Right cardiac atrium (tissue), 5 donors: ENCODE measurements around the gene GID4. TPM values are rescaled to one million over a fixed set of nuclear protein-coding genes. Genes with fewer than 3 reads are reported as not detected.

Experiments used
- ATAC-seq, 2 donors: fragments of 200-7000 bp; cut with Tn5 transposase; one replicate each; pipeline versions ENCODE4 v1.8.0 to v1.9.1; 2020; ENCODE audit warnings: moderate library complexity in 2 of 2, mild to moderate bottlenecking in 1 of 2
- DNase-seq, 3 donors: peaks; one replicate each; pipeline ENCODE4 v3.0.0-alpha.2; 2020
- H3K27ac ChIP-seq: one replicate; pipeline ENCODE4 v1.5.1; 2013; ENCODE audit warnings: mild to moderate bottlenecking, low read length, control low read depth, moderate library complexity
- H3K27me3 ChIP-seq: one replicate; pipeline ENCODE4 v1.6.1; 2013; ENCODE audit not compliant: control insufficient read depth, insufficient read depth
- H3K4me1 ChIP-seq: one replicate; pipeline ENCODE4 v1.6.1; 2013; ENCODE audit warnings: low read length; ENCODE audit not compliant: control insufficient read depth, insufficient read depth
- H3K4me3 ChIP-seq: one replicate; pipeline ENCODE4 v1.5.1; 2013; ENCODE audit warnings: low read length, control low read depth
- H3K9me3 ChIP-seq: one replicate; pipeline ENCODE4 v1.6.1; 2013; ENCODE audit warnings: low read length; ENCODE audit not compliant: control insufficient read depth
- WGBS: extraction: QIAGEN DNeasy Blood & Tissue Kit; methylation state at CpG from one replicate; pipeline ENCODE4 v1.1.7; 2013; 5-methylcytosine and 5-hydroxymethylcytosine counted together
- intact Hi-C, 4 donors: fragments of 100-400 bp; cut with DNase I; formaldehyde crosslinking; loops; one replicate each; pipeline versions ENCODE4 v1.11.0 to v1.14.0; 2022 to 2023
- polyA plus RNA-seq: library from polyadenylated mRNA; stranded (reverse); fragments of 200-250 nt; gene quantifications from one replicate; pipeline ENCODE4 v1.2.3, GENCODE V29; 2013
- total RNA-seq, 4 donors: library from RNA; stranded (reverse); fragmentation: NEBNext Ultra II Directional; extraction: Animal tissue kit (Norgen Biotek cat#: 25700); gene quantifications; one replicate each; pipeline ENCODE4 v1.2.1, GENCODE V29; 2021
- donor health status: healthy with polysubstance abuse.
- donor health status: DM: no; HTN: yes; CAD: no.
- donor health status: DM: no; HTN: no; CAD: no.
- donor health status: DM: no; HTN: yes; CAD: no; lungs with severe emphysema.
- donor health status: DM: yes; HTN: yes; CAD: no.

Gene GID4
- total and polyA plus RNA-seq, 5 donors, result 8.1 to 20.7 (median 14.8) TPM

- WGBS, result 73% methylated on average over 6 of the region's 6 CpGs
- Histone ChIP-seq H3K27ac (no peak overlapping the region), H3K4me3 (no peak overlapping the region), H3K9me3 (no peaks in the 10 kb centered on the region), H3K4me1 (no peaks in the 10 kb centered on the region), H3K27me3 (no peaks in the 10 kb centered on the region)
- DNase-seq, result no peak
- ATAC-seq, result no peak
- intact Hi-C loops, result no loop called here
Measured at GRCh38 chr17:18111330-18111971, 72.2 kb downstream of the GID4 start.

GRCh38 chr17:18115517-18115916 lies 76.3 kb downstream of the GID4 start:
- ATAC-seq (no peak), DNase-seq (no peak)
- WGBS, result 68% methylated on average over 7 of the region's 7 CpGs
- H3K4me1 ChIP-seq, result no peaks in the 10 kb centered on the region
- H3K27me3 ChIP-seq, result no peaks in the 10 kb centered on the region
- intact Hi-C loops, result no loop called here
- no peaks in the 10 kb centered on the region for H3K9me3 ChIP-seq
- H3K27ac ChIP-seq, result no peak overlapping the region
- H3K4me3 ChIP-seq, result no peak overlapping the region

GRCh38 chr17:18116078-18116477 lies 76.9 kb downstream of the GID4 start:
- Histone ChIP-seq H3K27ac (no peak overlapping the region), H3K4me1 (no peaks in the 10 kb centered on the region), H3K9me3 (no peaks in the 10 kb centered on the region), H3K4me3 (no peak overlapping the region), H3K27me3 (no peaks in the 10 kb centered on the region)
- 82% methylated on average over 5 of the region's 5 CpGs for WGBS
- DNase-seq (no peak), ATAC-seq (no peak)
- intact Hi-C loops, result no loop called here

GRCh38 chr17:18117533-18117932 lies 78.3 kb downstream of the GID4 start:
- ATAC-seq (no peak), DNase-seq (no peak)
- Histone ChIP-seq H3K4me1 (no peaks in the 10 kb centered on the region), H3K27me3 (no peaks in the 10 kb centered on the region), H3K9me3 (no peaks in the 10 kb centered on the region), H3K4me3 (no peak overlapping the region), H3K27ac (no peak overlapping the region)
- WGBS, result 94% methylated on average over 1 of the region's 1 CpG
- intact Hi-C loops, result no loop called here

Other genes with a start within 250 kb of the GID4 start
- 10 to 100 TPM; 28.7 to 41.6 (median 36.2) TPM for gene SREBF1, start 202.4 kb upstream of the GID4 start, total RNA-seq
- 45.7 TPM for gene SREBF1, start 202.4 kb upstream of the GID4 start, polyA plus RNA-seq
- gene TOM1L2, start 67.0 kb upstream of the GID4 start, total RNA-seq, result 100 to 1,000 TPM; 196 to 248 (median 227) TPM
- gene TOM1L2, start 67.0 kb upstream of the GID4 start, polyA plus RNA-seq, result 176 TPM
- 1 to 10 TPM; 1.4 to 3.2 (median 2.3) TPM for gene DRC3, start 66.5 kb upstream of the GID4 start, total RNA-seq
- gene DRC3, start 66.5 kb upstream of the GID4 start, polyA plus RNA-seq, result 1.5 TPM
- 10 to 100 TPM; 22.0 to 31.6 (median 29.3) TPM for gene ATPAF2, start 240 bp upstream of the GID4 start, total RNA-seq
- 33.6 TPM for gene ATPAF2, start 240 bp upstream of the GID4 start, polyA plus RNA-seq
- 10 to 100 TPM; 20.1 to 22.3 (median 21.5) TPM for gene DRG2, start 48.5 kb downstream of the GID4 start, total RNA-seq
- gene DRG2, start 48.5 kb downstream of the GID4 start, polyA plus RNA-seq, result 22.1 TPM
- gene MYO15A, start 69.3 kb downstream of the GID4 start, total RNA-seq, result under 1 TPM; 0.34 to 0.67 (median 0.53) TPM
- gene MYO15A, start 69.3 kb downstream of the GID4 start, polyA plus RNA-seq, result 0.63 TPM
- 100 to 1,000 TPM; 180 to 195 (median 185) TPM for gene ALKBH5, start 144.4 kb downstream of the GID4 start, total RNA-seq
- gene ALKBH5, start 144.4 kb downstream of the GID4 start, polyA plus RNA-seq, result 112 TPM
- gene LLGL1, start 186.2 kb downstream of the GID4 start, total RNA-seq, result 10 to 100 TPM; 11.2 to 13.9 (median 12.6) TPM
- gene LLGL1, start 186.2 kb downstream of the GID4 start, polyA plus RNA-seq, result 8.6 TPM
- 100 to 1,000 TPM; 176 to 217 (median 194) TPM for gene FLII, start 219.3 kb downstream of the GID4 start, total RNA-seq
- gene FLII, start 219.3 kb downstream of the GID4 start, polyA plus RNA-seq, result 166 TPM
- 10 to 100 TPM; 17.6 to 20.7 (median 19.6) TPM for gene MIEF2, start 221.3 kb downstream of the GID4 start, total RNA-seq
- 13.1 TPM for gene MIEF2, start 221.3 kb downstream of the GID4 start, polyA plus RNA-seq